Suppressor macrophage (primary cell): ENCODE measurements around the gene UBE2C.
"Not testable (repeated sequence)": the region's sequence is repeated elsewhere in the genome, so short reads cannot be mapped to it uniquely, and the experiment has no call there.

Source experiments
- DNase-seq, 4 experiments: peaks; one replicate each; pipeline ENCODE4 v3.0.0-alpha.2; 2020 to 2022
- total RNA-seq, 17 experiments: gene quantifications; one replicate each; lab custom pipeline; 2026; ENCODE audit warnings: mixed read lengths in 6 of 17, inconsistent platforms in 3 of 17; lab: John Stamatoyannopoulos, UW

Gene UBE2C
- 3.0 to 32.1 (median 12.2) reads per million in 17 experiments for total RNA-seq

DNA sequence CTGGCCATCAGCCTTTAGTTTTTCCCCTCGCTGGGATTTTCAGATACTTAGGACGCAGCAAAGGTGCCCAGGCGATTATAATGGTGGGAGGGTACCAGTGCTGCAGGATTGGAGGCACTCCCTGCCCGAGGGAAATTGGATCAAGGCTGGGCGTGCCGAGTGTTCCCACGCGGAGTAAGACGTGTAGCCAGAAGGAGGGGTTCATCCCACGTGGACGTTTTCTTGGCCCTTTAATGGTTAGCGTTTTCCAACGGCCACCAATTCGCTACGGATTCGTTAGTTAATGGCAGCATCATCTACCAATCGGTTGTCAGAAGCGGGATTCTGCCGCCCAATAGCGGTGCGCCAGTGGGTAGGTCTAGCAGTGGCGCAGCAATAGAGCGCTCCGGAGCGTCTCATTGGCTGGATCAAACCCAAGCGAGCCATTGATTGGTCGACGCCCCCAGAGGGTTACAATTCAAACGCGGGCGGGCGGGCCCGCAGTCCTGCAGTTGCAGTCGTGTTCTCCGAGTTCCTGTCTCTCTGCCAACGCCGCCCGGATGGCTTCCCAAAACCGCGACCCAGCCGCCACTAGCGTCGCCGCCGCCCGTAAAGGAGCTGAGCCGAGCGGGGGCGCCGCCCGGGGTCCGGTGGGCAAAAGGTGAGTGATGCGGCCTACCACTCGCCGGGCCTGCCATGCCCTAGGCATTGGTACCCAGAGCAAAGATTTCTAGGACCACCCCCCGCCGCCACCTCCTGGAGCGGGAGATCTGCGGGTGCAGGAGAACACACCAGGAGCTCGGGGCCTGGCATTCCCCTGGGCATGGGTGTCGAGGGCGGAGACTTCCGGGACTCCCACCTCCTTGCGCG lies at the start of gene UBE2C:
Gene UBE2C, plus strand, starts transcription at position 488 of the 849 bp plus-strand sequence. Its CDS starts 52 bp downstream, at position 540.
- DNase-seq = peak; percentile 96 to 98 (median 97)

DNA sequence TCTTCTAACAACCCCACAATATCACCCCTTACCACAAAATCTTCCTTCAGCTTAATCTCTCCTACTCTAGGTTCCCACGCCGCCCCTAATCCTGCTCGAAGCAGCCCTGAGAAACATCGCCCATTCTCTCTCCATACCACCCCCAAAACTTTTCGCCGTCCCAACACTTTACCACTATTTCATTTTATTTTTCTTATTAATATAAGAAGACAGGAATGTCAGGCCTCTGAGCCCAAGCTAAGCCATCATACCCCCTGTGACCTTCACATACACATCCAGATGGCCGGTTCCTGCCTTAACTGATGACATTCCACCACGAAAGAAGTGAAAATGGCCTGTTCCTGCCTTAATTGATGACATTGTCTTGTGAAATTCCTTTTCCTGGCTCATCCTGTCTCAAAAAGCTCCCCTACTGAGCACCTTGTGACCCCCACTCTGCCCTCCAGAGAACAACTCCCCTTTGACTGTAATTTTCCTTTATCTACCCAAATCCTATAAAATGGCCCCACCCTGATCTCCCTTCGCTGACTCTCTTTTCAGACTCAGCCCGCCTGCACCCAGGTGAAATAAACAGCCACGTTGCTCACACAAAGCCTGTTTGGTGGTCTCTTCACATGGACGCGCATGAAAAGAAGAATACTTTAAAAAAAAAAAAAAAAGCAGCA lies 47.7 kb upstream of the UBE2C start:
- not testable (repeated sequence) for DNase-seq

- DNase-seq = no peak
These were observed 47.1 kb upstream of the UBE2C start for GRCh38 chr20:45765307-45765875.

- DNase-seq = peak; percentile 9 to 35 (median 12)
These were observed 46.5 kb upstream of the UBE2C start for GRCh38 chr20:45765980-45766379.

GRCh38 chr20:45768479-45768878 lies 44.0 kb upstream of the UBE2C start:
- DNase-seq = no peak

GRCh38 chr20:45771182-45771759 lies 41.2 kb upstream of the UBE2C start:
- DNase-seq = peak; percentile 87 to 92 (median 90)

DNA sequence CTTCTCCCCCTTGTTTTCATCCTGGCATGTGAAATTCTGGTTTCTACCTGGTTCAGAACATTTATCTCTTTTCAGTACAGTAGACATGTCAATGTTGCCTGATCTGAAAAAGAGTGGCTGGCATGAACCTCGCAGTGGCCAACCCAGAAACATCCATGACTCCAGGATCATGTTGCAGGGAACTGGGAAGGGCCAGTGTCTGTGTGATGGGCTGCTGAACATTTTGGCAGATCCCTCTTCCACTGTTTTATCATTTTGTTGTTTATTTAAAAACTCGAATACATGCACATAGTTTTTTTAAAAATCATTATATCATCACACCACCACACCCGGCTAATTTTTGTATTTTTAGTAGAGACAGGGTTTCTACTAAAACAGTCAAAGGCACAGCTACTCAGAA lies 39.8 kb upstream of the UBE2C start:
- no peak for DNase-seq

DNA sequence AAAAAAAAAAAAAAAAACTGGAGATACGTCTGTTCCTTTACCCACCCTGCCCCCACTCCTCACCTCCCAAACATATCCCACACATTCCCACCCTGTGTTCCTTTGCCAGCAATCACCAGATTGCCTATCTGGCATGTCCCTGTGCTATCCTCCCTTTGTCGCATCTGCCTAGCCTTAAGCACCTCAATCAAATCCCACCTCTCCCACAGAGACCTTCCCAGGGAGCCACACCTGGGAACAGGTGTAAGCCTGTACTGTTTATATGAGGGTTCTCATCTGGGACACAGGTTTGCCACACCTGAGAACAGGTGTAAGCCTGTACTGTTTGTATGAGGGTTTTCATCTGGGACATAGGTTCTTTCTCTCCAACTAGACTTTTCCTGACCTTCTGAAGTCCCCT lies 37.5 kb upstream of the UBE2C start:
- no peak for DNase-seq

DNA sequence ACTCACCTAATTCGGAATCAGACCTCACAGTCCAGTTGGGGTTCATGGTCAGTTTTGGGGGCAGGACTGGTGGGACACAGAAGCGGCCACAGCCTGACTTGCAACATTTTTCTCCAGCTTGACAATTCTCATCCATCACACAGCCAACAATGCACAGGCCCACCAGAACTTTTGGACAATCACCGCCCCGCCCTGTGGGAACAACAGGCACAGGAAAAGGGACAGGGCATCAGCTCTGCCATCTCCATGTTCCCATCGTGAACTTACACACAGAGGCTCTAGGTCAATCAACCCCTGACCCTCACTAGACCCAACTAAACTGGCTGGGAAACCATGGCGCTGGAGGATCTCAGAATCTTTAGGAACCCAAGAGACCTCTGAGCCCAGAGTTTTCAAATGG lies 37.0 kb upstream of the UBE2C start:
- no peak for DNase-seq

DNA sequence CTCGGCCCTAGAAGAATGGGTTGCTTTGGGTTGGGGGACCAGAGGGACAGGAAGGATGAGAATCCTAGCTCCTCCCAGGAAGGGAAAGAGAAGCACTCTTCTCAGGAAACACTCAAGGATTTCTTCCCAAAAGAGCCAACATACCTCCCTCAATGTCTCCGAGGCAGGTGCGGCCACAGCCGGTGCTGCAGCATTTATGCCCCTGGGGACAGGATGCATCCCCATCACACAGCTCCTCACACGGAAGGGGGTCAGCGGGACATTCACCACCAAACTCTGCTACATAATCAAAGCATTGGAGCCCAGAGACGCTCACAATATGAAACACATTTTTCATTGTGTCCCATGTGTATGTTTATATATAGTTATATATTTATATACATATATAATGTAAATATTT lies 35.5 kb upstream of the UBE2C start:
- no peak for DNase-seq

DNA sequence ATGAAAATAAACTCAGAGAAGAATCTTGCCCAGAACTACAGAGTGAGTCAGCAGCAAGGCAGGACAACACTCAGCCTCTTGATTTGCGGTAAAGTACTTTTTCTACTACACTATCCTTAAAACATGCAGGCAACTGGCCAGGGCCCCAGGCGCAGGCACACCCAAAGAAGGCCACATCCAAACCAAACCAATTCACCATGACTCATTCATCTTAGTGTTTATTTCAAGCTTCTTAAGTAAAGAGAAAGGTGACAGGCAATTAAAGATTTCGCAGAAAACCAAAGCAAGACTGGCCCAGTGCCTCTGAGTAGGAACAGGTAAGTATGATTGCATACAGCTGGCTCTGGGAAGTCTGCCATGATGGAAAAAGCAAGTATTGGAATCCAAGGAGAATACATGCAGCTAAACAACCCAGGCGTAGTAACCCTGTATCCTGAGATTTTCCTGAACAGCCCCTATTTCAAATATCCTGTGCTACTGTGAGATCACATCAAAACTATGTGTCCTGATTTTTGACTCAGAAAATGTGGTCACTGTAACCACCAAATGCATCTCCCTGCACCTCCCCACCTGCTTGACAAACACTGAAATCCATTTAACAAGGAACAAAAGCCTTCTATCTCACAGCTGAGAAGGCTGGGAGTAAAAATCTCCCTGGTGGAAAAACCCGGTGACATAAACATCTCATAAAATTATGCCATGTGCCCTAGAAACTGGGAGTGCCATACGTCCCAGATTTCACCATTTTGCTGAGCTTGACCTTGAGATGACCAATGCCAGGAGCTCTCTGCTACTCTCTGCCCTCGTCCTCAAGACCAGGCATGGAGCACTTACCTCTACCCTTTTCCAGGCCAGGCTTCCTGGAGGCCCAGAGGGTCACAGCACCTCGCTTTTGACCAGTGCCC lies 33.2 kb upstream of the UBE2C start:
- no peak for DNase-seq

DNA sequence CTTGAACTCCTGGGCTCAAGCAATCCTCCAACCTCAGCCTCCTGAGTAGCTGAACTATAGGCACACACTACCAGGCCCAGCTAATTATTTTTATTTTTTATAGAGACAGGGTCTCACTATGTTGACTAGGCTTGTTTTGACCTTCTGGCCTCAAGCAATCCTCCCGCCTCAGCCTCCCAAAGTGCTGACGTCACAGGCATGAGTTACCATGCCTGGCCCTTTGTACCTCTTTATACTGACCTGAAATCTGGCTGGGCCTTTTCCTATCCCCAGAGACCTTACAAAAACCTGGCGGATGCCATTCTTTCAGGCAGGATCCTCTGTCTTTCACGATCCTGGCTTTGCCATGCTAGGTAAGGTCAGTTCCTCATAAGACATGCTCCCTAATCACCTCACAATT lies 32.3 kb upstream of the UBE2C start:
- no peak for DNase-seq

DNA sequence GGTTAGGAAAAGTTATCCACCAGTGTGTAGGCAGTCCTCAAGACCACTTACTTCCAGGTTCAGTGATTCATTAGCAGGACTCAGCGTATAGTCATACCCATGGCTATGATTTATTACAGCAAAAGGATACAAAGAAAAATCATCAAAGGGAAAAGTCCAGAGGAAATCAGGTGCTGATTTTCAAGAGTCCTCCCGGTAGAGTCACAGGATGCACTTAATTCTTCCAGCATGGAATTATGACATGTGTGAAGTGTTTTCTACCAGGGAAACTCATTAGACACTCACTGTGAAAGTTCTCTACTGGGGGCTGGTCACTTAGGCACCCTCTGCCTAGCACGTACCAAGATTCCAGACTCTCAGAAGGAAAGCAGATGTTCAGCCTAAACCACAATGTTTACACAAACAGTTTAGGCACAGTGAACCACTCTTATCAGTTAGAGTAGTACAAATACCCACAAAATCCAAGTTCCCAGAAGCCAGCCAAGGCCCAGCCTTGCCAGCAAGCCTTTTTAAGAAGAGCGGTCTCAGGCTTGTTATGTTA lies 31.0 kb upstream of the UBE2C start:
- no peak for DNase-seq

DNA sequence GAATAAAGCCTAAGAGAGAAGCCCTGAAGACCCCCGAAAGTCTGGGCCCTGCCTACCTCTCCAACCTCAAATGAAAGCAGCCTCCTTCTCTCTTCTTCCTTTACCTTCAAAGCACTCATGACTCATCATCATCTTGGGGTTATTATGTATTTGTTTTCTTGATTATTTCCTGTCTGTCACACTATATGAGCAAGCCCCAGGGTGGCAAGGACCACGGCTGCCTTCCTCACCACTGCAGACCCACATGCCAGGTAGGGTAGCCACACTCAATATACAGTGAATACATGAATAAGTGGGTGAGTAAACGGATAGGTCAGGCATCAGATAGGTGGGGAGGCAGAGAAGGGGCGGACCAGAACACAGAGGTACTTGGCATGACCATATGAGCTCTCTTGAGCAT lies 29.6 kb upstream of the UBE2C start:
- DNase-seq = no peak

- no peak for DNase-seq
These were observed 28.7 kb upstream of the UBE2C start for GRCh38 chr20:45783656-45784294.

GRCh38 chr20:45788351-45788750 lies 24.1 kb upstream of the UBE2C start:
- DNase-seq = no peak

DNA sequence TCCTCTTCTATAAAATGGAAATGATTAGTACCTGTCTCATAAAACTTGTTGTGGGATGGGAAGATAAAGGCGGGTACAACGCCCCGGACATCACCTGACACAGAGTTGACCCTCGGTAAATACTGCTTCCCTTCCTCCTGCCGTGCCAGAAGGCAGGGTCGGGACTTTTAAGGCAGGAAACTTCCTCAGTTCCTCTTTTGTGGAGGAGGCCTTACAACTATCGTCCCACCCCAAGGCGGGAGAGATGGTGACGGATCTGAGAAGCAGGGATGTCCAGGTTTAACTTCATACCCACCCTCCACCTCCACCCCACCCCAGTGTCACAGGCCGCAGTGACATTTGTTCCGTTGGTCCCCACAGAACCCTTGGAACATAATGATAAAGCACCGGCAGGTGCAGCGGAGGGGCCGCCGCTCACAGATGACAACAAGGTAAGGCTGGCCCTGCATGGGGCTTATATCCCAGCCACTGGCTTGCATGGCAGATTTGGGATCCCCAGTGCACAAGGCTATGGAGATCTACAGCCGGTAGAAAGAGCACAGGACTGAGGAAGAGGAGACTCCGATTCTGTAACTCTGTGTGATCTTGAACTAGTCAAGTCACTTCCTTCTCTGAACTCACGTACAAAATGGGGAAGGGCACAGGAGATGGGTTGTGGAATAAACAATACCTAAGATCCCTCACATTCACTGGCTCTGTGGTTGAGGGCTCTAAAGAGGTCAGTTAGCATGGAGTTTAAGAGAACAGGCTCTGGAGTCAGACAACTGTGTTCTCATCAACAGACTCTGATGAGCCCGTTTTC lies 19.9 kb upstream of the UBE2C start:
- peak; percentile 73 to 89 (median 86) for DNase-seq

GRCh38 chr20:45796337-45797065 lies 15.9 kb upstream of the UBE2C start:
- DNase-seq = no peak

DNA sequence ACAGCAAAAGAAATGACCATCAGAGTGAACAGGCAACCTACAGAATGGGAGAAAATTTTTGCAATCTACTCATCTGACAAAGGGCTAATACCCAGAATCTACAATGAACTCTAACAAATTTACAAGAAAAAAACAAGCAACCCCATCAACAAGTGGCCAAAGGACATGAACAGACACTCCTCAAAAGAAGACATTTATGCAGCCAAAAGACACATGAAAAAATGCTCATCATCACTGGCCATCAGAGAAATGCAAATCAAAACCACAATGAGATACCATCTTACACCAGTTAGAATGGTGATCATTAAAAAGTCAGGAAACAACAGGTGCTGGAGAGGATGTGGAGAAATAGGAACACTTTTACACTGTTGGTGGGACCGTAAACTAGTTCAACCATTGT lies 14.9 kb upstream of the UBE2C start:
- DNase-seq = not testable (repeated sequence)

DNA sequence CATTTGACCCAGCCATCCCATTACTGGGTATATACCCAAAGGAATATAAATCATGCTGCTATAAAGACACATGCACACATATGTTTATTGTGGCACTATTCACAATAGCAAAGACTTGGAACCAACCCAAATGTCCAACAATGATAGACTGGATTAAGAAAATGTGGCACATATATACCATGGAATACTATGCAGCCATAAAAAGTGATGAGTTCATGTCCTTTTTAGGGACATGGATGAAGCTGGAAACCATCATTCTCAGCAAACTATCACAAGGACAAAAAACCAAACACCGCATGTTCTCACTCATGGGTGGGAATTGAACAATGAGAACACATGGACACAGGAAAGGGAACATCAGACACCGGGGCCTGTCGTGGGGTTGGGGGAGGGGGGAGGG lies 14.5 kb upstream of the UBE2C start:
- DNase-seq = not testable (repeated sequence)
